ENCODE measurements around the gene TCEANC2.
"Not testable (repeated sequence)": the region's sequence is repeated elsewhere in the genome, so short reads cannot be mapped to it uniquely, and the experiment has no call there.

TCEANC2 gene

DNA sequence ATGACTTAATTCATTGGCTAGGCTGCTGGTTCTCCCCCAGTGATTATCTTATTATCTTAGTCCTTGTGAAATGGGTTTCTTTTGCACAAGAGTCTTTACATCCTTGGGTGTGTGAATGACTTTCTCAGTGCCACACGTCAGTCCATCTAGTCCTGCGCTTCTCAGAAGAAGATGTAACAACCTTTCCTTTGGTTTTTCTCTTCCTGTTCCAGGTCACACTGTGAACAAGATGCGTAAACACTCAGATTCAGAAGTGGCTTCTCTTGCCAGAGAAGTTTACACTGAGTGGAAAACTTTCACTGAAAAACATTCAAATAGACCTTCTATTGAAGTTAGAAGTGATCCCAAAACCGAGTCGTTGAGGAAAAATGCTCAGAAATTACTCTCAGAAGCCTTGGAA, 35.0 kb downstream of the TCEANC2 start:
- DNase-seq (ENCODE audit: low spot score), result no peak

- DNase-seq (ENCODE audit: low spot score), result no peak
Measured at GRCh38 chr1:54091666-54092065, 38.3 kb downstream of the TCEANC2 start.

GRCh38 chr1:54094001-54094729, 40.8 kb downstream of the TCEANC2 start:
- DNase-seq (ENCODE audit: low spot score), result no peak

DNA sequence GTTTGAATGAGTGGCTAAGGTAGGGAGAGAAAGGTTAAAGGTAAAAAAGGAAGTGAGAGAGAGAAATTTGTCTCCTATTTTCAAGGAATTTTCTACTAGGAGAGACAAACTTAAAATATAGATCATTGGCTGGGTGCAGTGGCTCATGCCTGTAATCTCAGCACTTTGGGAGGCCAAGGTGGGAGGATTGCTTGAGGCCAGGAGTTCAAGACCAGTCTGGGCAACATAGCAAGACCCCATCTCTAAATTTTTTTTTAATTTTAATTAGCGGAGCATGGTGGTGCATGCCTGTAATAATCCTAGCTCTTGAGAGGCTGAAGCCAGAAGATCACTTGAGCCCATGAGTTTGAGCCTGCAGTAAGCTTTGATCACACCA, 41.3 kb downstream of the TCEANC2 start:
- not testable (repeated sequence) for DNase-seq (ENCODE audit: low spot score)

- no peak for DNase-seq (ENCODE audit: low spot score)
Measured at GRCh38 chr1:54095546-54096226, 42.3 kb downstream of the TCEANC2 start.

GRCh38 chr1:54096227-54096876, 42.9 kb downstream of the TCEANC2 start:
- no peak for DNase-seq (ENCODE audit: low spot score)

DNA sequence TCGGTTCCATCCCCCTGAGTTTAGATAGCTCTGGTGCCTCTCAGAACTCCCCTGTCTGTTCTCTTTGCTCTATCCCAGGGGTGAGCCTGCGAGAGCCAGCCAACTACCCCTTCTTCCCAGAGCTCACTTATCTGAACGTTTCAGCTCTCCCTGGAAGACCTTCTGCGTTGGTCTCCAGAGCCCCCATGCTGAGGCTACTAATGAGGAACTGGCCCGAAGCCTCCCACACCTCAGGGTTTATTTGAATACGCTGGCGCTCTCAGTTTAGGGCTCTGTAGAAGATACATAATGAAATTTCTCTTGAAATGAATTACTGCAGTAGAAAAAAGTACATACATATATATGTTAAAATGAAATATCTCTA, 43.5 kb downstream of the TCEANC2 start:
- no peak for DNase-seq (ENCODE audit: low spot score)

DNA sequence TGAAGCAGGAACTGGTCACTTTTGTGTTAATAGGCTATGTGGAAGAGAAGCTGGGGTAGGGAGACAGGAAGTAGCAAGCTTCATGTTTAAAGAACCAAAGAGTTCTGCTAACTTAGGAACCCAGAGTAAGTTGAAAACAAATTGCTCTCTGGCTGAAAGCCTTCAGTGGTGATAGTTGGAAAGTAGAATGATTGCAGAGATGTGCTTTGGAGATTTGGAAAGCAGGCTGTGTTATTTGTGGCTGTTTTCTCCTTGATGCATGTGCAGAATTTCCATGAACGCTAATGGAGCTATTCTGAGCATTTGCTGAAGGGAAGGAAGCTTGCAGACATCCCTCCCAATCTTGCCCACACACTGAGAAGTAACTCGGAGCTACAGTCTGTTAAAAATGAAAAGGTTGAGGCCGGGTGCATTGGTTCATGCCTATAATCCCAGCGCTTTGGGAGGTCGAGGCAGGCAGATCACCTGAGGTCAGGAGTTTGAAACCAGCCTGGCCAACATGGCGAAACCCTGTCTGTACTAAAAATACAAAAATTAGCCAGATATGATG, 45.7 kb downstream of the TCEANC2 start:
- no peak for DNase-seq (ENCODE audit: low spot score)

- DNase-seq (ENCODE audit: low spot score), result no peak
Measured at GRCh38 chr1:54100500-54100899, 47.1 kb downstream of the TCEANC2 start.

GRCh38 chr1:54103414-54103813, 50.0 kb downstream of the TCEANC2 start:
- DNase-seq (ENCODE audit: low spot score), result no peak

DNA sequence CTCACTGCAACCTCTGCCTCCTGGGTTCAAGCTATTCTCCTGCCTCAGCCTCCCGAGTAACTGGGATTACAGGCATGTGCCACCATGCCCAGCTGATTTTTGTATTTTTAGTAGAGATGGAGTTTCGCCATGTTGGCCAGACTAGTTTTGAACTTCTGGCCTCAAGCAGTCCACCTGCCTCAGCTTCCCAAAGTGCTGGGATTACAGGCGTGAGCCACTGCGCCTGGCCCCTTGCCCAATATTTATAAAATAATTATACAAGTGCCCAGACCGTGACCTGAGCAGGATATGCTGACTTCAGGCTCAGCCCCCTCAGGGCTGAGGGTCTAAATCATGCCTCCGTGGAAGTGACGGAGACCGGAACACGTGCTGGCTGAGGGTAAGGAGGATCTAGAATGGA, 51.2 kb downstream of the TCEANC2 start:
- DNase-seq (ENCODE audit: low spot score), result not testable (repeated sequence)

- no peak for DNase-seq (ENCODE audit: low spot score)
Measured at GRCh38 chr1:54105080-54105479, 51.7 kb downstream of the TCEANC2 start.

DNA sequence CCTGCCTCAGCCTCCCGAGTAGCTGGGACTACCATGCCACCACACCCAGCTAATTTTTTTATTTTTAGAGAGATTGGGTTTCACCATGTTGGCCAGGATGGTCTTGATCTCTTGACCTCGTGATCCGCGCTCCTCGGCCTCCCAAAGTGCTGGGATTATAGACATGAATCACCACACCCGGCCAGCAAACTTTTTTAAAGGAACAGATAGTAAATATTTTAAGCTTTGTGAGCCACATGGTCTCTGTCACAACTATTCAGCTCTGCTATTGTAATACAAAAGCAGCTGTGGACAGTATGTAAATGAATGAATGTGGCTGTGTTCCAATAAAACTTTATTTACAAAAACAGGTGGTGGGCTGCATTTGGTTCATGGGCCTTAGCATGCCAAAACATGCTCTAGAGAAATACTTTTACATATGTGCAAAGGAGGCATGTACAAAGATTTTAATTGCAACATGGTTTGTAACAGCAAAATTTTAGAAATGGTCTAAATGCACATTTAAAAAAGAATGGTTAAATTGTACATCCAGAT, 52.4 kb downstream of the TCEANC2 start:
- DNase-seq (ENCODE audit: low spot score), result no peak

- DNase-seq (ENCODE audit: low spot score), result no peak
Measured at GRCh38 chr1:54107131-54107530, 53.7 kb downstream of the TCEANC2 start.

- no peak for DNase-seq (ENCODE audit: low spot score)
Measured at GRCh38 chr1:54108156-54108555, 54.7 kb downstream of the TCEANC2 start.

DNA sequence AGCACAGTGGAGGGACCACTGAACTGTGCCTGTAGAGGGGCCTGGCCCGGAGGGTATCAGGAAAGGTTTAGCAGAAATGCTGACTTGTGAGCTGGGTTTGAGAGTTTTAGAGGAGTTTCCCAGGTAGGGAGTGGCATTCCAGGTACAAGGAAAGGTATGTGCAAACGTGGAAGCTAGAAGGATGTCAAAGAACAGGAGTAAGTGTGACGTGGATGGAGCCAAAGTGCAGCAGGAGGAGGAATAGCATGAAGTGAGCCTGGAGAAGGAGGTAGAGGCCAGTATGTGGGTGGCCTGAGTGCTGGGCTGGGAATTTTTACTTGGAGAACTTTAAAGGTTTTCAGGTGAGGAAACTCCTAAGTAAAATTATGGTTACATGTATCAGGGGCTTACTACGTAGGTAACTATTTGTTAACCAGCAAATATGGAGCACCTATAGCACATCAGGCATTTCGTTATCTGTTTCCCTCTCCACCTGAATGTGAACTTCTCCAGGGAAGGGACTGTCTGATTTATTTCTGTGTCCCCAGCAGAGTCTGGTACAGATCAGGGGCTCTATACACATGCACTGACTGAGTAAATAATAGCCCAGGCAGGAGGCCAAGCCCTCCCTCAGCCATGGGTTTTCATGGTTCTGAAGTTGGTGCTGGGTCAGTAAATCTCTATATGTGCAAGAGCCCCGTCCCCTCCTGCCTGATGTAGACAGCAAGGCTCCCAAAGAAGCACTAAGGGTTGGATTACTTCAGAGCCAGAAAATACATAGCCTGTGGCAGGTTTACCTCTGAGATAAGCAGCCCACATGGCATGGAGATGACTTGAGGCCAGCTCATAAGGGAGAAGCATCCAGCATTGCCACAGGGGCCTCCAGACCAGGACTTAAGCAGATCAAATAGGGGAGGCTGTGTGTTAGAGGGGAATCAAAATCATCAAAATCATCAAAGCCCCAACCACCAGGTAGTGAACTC, 56.0 kb downstream of the TCEANC2 start:
- DNase-seq (ENCODE audit: low spot score), result no peak

- DNase-seq (ENCODE audit: low spot score), result no peak
Measured at GRCh38 chr1:54110996-54111395, 57.6 kb downstream of the TCEANC2 start.

DNA sequence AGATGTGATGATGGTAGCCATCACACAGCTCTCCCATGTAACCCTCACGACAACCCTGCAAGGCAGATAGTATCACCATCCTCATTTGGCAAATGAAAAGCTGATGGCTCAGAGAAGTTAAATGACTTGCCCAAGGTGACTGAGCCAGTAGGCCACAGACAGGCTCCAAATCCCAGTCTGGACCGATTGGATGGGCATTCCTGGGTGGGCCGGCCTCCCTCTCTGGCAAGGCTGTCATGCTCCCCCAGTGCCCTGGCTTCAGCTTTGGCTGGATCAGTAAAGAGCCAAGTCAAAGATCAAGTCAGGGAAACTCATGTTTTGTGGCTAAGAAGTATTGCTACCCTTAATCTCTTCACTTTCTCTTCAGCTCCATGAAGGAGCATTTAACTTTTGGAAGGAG, 58.2 kb downstream of the TCEANC2 start:
- no peak for DNase-seq (ENCODE audit: low spot score)

DNA sequence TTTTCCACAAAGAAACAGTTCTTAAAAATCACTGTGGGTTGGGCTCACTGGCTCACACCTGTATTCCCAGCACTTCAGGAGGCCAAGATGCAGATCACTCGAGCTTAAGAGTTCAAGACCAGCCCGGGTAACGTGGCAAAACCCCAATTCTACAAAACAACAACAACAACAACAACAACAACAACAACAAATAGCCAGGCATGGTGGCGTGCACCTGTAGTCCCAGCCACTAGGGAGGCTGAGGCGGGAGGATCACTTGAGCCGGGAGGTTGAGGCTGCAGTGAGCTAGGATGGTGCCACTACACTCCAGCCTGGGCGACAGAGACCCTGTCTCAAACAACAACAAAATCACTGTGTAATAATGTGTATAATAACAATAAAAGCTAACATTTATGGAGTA, 58.6 kb downstream of the TCEANC2 start:
- no peak for DNase-seq (ENCODE audit: low spot score)

GRCh38 chr1:54112705-54113368, 59.4 kb downstream of the TCEANC2 start:
- no peak for DNase-seq (ENCODE audit: low spot score)

DNA sequence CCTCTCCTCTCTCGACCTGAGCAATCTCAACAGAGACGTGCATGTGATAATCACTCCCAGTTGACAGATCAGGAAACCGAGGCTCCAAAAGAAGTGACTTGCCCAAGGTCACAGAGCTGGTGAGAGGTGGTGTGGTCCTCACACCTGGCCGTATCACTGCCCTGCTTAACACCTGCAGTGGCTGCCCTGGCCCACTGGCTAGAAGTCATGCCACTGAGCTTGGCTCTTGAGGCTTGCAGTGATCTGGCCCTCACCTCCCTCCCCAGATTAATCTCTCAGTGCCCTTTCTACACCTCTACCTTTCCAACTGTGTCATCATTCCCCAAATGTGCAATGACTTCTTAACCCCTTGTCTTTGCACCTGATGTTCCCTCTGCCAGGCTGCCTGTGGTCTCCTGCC, 60.6 kb downstream of the TCEANC2 start:
- no peak for DNase-seq (ENCODE audit: low spot score)
